HEK293 (cell line): ENCODE results near the gene EIF1.

ENCODE experiments used
- AEBP2 ChIP-seq: fragments of 450-650 bp; formaldehyde crosslinking; IDR thresholded peaks from 2 replicates; pipeline ENCODE4 v1.5.1; 2016; ENCODE audit warnings: missing biosample characterization, missing genetic modification characterization, borderline replicate concordance
- ELK4 ChIP-seq: IDR thresholded peaks from 2 replicates; pipeline ENCODE4 v1.6.1; 2011; ENCODE audit warnings: mild to moderate bottlenecking, low read depth, low read length, borderline replicate concordance
- GLIS1 ChIP-seq: fragments of 450-650 bp; formaldehyde crosslinking; IDR thresholded peaks from 2 replicates; pipeline ENCODE4 v1.5.1; 2016; ENCODE audit warnings: missing biosample characterization, missing genetic modification characterization
- KLF10 ChIP-seq: fragments of 450-650 bp; IDR thresholded peaks from 2 replicates; pipeline ENCODE4 v1.5.1; 2018; ENCODE audit warnings: missing biosample characterization, mild to moderate bottlenecking, missing genetic modification characterization
- RBAK ChIP-seq: fragments of 450-650 bp; formaldehyde crosslinking; IDR thresholded peaks from 2 replicates; pipeline ENCODE4 v1.5.1; 2016; ENCODE audit warnings: missing biosample characterization, missing genetic modification characterization
- YY1 ChIP-seq: fragments of 450-650 bp; formaldehyde crosslinking; IDR thresholded peaks from 2 replicates; pipeline ENCODE4 v1.5.1; 2018; ENCODE audit warnings: missing biosample characterization, missing genetic modification characterization
- ZBTB48 ChIP-seq: fragments of 450-650 bp; formaldehyde crosslinking; IDR thresholded peaks from 2 replicates; pipeline ENCODE4 v1.5.1; 2016; ENCODE audit warnings: missing biosample characterization, missing genetic modification characterization
- ZEB2 ChIP-seq: fragments of 450-650 bp; formaldehyde crosslinking; IDR thresholded peaks from 2 replicates; pipeline ENCODE4 v1.5.1; 2016; ENCODE audit warnings: missing biosample characterization, missing genetic modification characterization
- ZFP3 ChIP-seq: fragments of 450-650 bp; formaldehyde crosslinking; IDR thresholded peaks from 2 replicates; pipeline ENCODE4 v1.5.1; 2016; ENCODE audit warnings: low read depth, missing biosample characterization, missing genetic modification characterization
- ZNF223 ChIP-seq: fragments of 450-650 bp; formaldehyde crosslinking; IDR thresholded peaks from 2 replicates; pipeline ENCODE4 v1.5.1; 2016; ENCODE audit warnings: missing biosample characterization, missing genetic modification characterization
- ZNF324 ChIP-seq: fragments of 450-650 bp; formaldehyde crosslinking; IDR thresholded peaks from 2 replicates; pipeline ENCODE4 v1.5.1; 2016; ENCODE audit warnings: missing biosample characterization, missing genetic modification characterization
- ZNF350 ChIP-seq: fragments of 450-650 bp; formaldehyde crosslinking; IDR thresholded peaks from 2 replicates; pipeline ENCODE4 v1.5.0; 2017; ENCODE audit warnings: missing biosample characterization, mild to moderate bottlenecking, missing genetic modification characterization
- ZNF404 ChIP-seq: fragments of 450-650 bp; formaldehyde crosslinking; IDR thresholded peaks from 2 replicates; pipeline ENCODE4 v1.5.1; 2017; ENCODE audit warnings: missing biosample characterization, missing genetic modification characterization
- ZNF48 ChIP-seq: fragments of 450-650 bp; formaldehyde crosslinking; IDR thresholded peaks from 2 replicates; pipeline ENCODE4 v1.5.1; 2016; ENCODE audit warnings: missing biosample characterization, missing genetic modification characterization
- ZNF513 ChIP-seq: fragments of 450-650 bp; IDR thresholded peaks from 2 replicates; pipeline ENCODE4 v1.5.1; 2018; ENCODE audit warnings: missing biosample characterization, missing genetic modification characterization
- ZNF544 ChIP-seq: fragments of 450-650 bp; formaldehyde crosslinking; IDR thresholded peaks from 2 replicates; pipeline ENCODE4 v1.5.0; 2017; ENCODE audit warnings: missing biosample characterization, missing genetic modification characterization
- ZNF623 ChIP-seq: fragments of 450-650 bp; formaldehyde crosslinking; IDR thresholded peaks from 2 replicates; pipeline ENCODE4 v1.5.1; 2016; ENCODE audit warnings: missing biosample characterization, missing genetic modification characterization
- ZNF629 ChIP-seq: fragments of 450-650 bp; formaldehyde crosslinking; IDR thresholded peaks from 2 replicates; pipeline ENCODE4 v1.5.1; 2017; ENCODE audit warnings: missing biosample characterization, missing genetic modification characterization
- ZNF654 ChIP-seq: fragments of 450-650 bp; formaldehyde crosslinking; IDR thresholded peaks from 2 replicates; pipeline ENCODE4 v1.5.1; 2016; ENCODE audit warnings: low read depth, missing biosample characterization, missing genetic modification characterization
- ZNF660 ChIP-seq: fragments of 450-650 bp; IDR thresholded peaks from 2 replicates; pipeline ENCODE4 v1.5.1; 2018; ENCODE audit warnings: missing biosample characterization, mild to moderate bottlenecking, missing genetic modification characterization
- ZNF76 ChIP-seq: fragments of 450-650 bp; formaldehyde crosslinking; IDR thresholded peaks from 2 replicates; pipeline ENCODE4; 2016; ENCODE audit warnings: low read depth, missing biosample characterization, missing genetic modification characterization, borderline replicate concordance
- ZSCAN23 ChIP-seq: fragments of 450-650 bp; formaldehyde crosslinking; IDR thresholded peaks from 2 replicates; pipeline ENCODE4 v1.5.1; 2016; ENCODE audit warnings: missing biosample characterization, missing genetic modification characterization
- ZXDB ChIP-seq: fragments of 450-650 bp; formaldehyde crosslinking; IDR thresholded peaks from 2 replicates; pipeline ENCODE4 v1.5.1; 2016; ENCODE audit warnings: missing biosample characterization, missing genetic modification characterization
- TF ChIP-seq, protein P1 (sequence below): fragments of 450-650 bp; formaldehyde crosslinking; IDR thresholded peaks from 2 replicates; pipeline ENCODE4 v1.5.1; 2016; ENCODE audit warnings: missing biosample characterization, missing genetic modification characterization
- TF ChIP-seq, protein P2 (sequence below): fragments of 450-650 bp; formaldehyde crosslinking; optimal IDR thresholded peaks from 2 replicates; pipeline ENCODE3; 2016; ENCODE audit warnings: missing biosample characterization, mild to moderate bottlenecking, missing genetic modification characterization
- TF ChIP-seq, protein P3 (sequence below): fragments of 450-650 bp; formaldehyde crosslinking; IDR thresholded peaks from 2 replicates; pipeline ENCODE4 v1.5.1; 2016; ENCODE audit warnings: missing biosample characterization, missing genetic modification characterization
- TF ChIP-seq, protein P4 (sequence below): fragments of 450-650 bp; formaldehyde crosslinking; IDR thresholded peaks from 2 replicates; pipeline ENCODE4 v1.5.1; 2016; ENCODE audit warnings: missing biosample characterization, missing genetic modification characterization

The EIF1 gene

DNA sequence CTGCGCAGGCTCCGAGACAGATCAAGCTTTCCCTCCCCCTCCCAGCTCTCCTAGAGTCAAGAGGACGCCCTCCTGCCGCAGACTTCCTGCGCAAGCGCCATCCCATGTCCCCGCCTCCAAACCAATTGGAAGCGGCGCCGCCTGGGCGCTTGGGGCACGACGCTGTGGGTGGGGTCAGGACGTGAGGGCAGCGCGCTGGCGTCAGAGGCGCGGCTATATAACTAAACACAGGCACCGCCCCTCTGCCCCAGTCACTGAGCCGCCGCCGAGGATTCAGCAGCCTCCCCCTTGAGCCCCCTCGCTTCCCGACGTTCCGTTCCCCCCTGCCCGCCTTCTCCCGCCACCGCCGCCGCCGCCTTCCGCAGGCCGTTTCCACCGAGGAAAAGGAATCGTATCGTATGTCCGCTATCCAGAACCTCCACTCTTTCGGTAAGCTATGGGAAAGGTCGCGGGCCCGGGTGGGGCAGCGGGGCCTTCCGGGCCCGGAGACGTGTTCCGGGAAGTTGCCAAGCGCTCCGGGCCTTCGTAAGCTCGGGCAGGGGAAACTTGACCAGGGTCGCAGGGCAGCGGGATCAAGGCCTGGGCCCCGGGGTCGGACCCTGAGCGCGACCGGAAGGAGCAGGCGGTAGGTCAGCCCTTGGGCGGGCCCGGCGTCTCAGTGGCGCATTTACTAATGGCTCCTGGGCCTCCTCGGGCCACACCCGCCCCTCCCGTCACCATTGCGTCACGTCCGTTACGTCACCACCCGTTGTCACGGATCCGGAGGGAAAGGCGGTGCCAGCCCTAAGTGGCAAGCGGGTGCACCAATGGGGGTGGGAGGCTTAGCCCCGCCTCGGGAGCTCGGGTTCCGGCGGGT, at the start of gene EIF1 (continued):
- 0 out of 2 replicates have a peak, but pooled peaks have one; percentile 65 for TF ChIP-seq RBAK (tag by site-specific recombination)
- peak; percentile 67 for TF ChIP-seq ZNF76 (tag by site-specific recombination)
- TF ChIP-seq, protein P1, sequence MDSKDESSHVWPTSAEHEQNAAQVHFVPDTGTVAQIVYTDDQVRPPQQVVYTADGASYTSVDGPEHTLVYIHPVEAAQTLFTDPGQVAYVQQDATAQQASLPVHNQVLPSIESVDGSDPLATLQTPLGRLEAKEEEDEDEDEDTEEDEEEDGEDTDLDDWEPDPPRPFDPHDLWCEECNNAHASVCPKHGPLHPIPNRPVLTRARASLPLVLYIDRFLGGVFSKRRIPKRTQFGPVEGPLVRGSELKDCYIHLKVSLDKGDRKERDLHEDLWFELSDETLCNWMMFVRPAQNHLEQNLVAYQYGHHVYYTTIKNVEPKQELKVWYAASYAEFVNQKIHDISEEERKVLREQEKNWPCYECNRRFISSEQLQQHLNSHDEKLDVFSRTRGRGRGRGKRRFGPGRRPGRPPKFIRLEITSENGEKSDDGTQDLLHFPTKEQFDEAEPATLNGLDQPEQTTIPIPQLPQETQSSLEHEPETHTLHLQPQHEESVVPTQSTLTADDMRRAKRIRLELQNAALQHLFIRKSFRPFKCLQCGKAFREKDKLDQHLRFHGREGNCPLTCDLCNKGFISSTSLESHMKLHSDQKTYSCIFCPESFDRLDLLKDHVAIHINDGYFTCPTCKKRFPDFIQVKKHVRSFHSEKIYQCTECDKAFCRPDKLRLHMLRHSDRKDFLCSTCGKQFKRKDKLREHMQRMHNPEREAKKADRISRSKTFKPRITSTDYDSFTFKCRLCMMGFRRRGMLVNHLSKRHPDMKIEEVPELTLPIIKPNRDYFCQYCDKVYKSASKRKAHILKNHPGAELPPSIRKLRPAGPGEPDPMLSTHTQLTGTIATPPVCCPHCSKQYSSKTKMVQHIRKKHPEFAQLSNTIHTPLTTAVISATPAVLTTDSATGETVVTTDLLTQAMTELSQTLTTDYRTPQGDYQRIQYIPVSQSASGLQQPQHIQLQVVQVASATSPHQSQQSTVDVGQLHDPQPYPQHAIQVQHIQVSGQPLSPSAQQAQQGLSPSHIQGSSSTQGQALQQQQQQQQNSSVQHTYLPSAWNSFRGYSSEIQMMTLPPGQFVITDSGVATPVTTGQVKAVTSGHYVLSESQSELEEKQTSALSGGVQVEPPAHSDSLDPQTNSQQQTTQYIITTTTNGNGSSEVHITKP: no peak
- no peak for TF ChIP-seq AEBP2
- TF ChIP-seq ZNF513 (tag by site-specific recombination): 0 out of 2 replicates have a peak, but pooled peaks have one; percentile 10
- TF ChIP-seq ZNF324 (tag by site-specific recombination): peak; percentile 78
- TF ChIP-seq ZEB2 (tag by site-specific recombination): peak; percentile 96
- TF ChIP-seq ZXDB (tag by site-specific recombination): peak; percentile 81
- TF ChIP-seq KLF10 (tag by site-specific recombination): peak; percentile 87
- TF ChIP-seq, protein P2, sequence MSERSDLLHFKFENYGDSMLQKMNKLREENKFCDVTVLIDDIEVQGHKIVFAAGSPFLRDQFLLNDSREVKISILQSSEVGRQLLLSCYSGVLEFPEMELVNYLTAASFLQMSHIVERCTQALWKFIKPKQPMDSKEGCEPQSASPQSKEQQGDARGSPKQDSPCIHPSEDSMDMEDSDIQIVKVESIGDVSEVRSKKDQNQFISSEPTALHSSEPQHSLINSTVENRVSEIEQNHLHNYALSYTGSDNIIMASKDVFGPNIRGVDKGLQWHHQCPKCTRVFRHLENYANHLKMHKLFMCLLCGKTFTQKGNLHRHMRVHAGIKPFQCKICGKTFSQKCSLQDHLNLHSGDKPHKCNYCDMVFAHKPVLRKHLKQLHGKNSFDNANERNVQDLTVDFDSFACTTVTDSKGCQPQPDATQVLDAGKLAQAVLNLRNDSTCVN (tag by site-specific recombination): peak; percentile 66
- TF ChIP-seq ZNF623 (tag by site-specific recombination): peak; percentile 43; the same call in 1 of the 2 replicates
- no peak; the same call in 1 of the 2 replicates for TF ChIP-seq ELK4
- TF ChIP-seq ZFP3 (tag by site-specific recombination): no peak
- 0 out of 2 replicates have a peak, but pooled peaks have one; percentile 63 for TF ChIP-seq ZSCAN23 (tag by site-specific recombination)
- TF ChIP-seq ZNF223 (tag by site-specific recombination): no peak
- no peak for TF ChIP-seq ZNF48
- TF ChIP-seq, protein P3, sequence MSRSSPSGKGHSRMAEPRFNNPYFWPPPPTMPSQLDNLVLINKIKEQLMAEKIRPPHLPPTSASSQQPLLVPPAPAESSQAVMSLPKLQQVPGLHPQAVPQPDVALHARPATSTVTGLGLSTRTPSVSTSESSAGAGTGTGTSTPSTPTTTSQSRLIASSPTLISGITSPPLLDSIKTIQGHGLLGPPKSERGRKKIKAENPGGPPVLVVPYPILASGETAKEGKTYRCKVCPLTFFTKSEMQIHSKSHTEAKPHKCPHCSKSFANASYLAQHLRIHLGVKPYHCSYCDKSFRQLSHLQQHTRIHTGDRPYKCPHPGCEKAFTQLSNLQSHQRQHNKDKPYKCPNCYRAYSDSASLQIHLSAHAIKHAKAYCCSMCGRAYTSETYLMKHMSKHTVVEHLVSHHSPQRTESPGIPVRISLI (tag by site-specific recombination): no peak
- TF ChIP-seq ZNF629 (tag by site-specific recombination): peak; percentile 100
- no peak for TF ChIP-seq ZNF654 (tag by site-specific recombination)
- TF ChIP-seq ZNF660 (tag by site-specific recombination): peak; percentile 25
- TF ChIP-seq ZBTB48 (tag by site-specific recombination): peak; percentile 40; the same call in 1 of the 2 replicates
- no peak for TF ChIP-seq ZNF350
- no peak for TF ChIP-seq ZNF544 (tag by site-specific recombination)
- TF ChIP-seq ZNF404: no peak
- peak; percentile 70; the same call in 1 of the 2 replicates for TF ChIP-seq GLIS1 (tag by site-specific recombination)
- TF ChIP-seq YY1 (tag by site-specific recombination): peak; percentile 84
- TF ChIP-seq, protein P4, sequence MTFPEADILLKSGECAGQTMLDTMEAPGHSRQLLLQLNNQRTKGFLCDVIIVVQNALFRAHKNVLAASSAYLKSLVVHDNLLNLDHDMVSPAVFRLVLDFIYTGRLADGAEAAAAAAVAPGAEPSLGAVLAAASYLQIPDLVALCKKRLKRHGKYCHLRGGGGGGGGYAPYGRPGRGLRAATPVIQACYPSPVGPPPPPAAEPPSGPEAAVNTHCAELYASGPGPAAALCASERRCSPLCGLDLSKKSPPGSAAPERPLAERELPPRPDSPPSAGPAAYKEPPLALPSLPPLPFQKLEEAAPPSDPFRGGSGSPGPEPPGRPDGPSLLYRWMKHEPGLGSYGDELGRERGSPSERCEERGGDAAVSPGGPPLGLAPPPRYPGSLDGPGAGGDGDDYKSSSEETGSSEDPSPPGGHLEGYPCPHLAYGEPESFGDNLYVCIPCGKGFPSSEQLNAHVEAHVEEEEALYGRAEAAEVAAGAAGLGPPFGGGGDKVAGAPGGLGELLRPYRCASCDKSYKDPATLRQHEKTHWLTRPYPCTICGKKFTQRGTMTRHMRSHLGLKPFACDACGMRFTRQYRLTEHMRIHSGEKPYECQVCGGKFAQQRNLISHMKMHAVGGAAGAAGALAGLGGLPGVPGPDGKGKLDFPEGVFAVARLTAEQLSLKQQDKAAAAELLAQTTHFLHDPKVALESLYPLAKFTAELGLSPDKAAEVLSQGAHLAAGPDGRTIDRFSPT: peak; percentile 100
